H9 (cell line): ENCODE measurements around the gene CD8A. TPM values are rescaled to one million over a fixed set of nuclear protein-coding genes. Genes with fewer than 3 reads are reported as not detected.

ENCODE experiments used
- DNase-seq: peaks from one replicate; pipeline ENCODE4 v3.0.0-alpha.2; 2017
- H2AFZ ChIP-seq: one replicate; pipeline ENCODE4 v1.6.1; 2013; ENCODE audit warnings: mild to moderate bottlenecking, low read length, control low read depth, moderate library complexity
- H2AK5ac ChIP-seq: 2 replicates; pipeline ENCODE4 v1.6.1; 2013; ENCODE audit warnings: low read length, control low read depth, mixed read lengths; ENCODE audit not compliant: insufficient read length
- H2BK120ac ChIP-seq: one replicate; pipeline ENCODE4 v1.6.1; 2013; ENCODE audit warnings: low read depth, mild to moderate bottlenecking, low read length, control low read depth, inconsistent platforms; ENCODE audit not compliant: poor library complexity, severe bottlenecking
- H2BK12ac ChIP-seq: 2 replicates; pipeline ENCODE4 v1.6.1; 2013; ENCODE audit warnings: low read length, control low read depth, mixed read lengths, low read depth; ENCODE audit not compliant: insufficient read length
- H2BK15ac ChIP-seq: 2 replicates; pipeline ENCODE4 v1.6.1; 2013; ENCODE audit warnings: low read depth, low read length, control low read depth
- H2BK20ac ChIP-seq: one replicate; pipeline ENCODE4 v1.6.1; 2013; ENCODE audit warnings: low read depth, mild to moderate bottlenecking, low read length, control low read depth, inconsistent platforms; ENCODE audit not compliant: poor library complexity, severe bottlenecking
- H2BK5ac ChIP-seq: 2 replicates; pipeline ENCODE4 v1.6.1; 2013; ENCODE audit warnings: low read length, control low read depth, mixed read lengths; ENCODE audit not compliant: insufficient read length
- H3K14ac ChIP-seq: 2 replicates; pipeline ENCODE4 v1.6.1; 2013; ENCODE audit warnings: low read length, control low read depth; ENCODE audit not compliant: insufficient read depth
- H3K18ac ChIP-seq: 2 replicates; pipeline ENCODE4 v1.6.1; 2013; ENCODE audit warnings: low read depth, mild to moderate bottlenecking, mixed read lengths, low read length, control low read depth; ENCODE audit not compliant: insufficient read length
- H3K23ac ChIP-seq: 2 replicates; pipeline ENCODE4 v1.6.1; 2013; ENCODE audit warnings: low read length, control low read depth, mixed read lengths, low read depth; ENCODE audit not compliant: insufficient read length
- H3K23me2 ChIP-seq: 2 replicates; pipeline ENCODE4 v1.6.1; 2013; ENCODE audit warnings: low read depth, mild to moderate bottlenecking, mixed read lengths, low read length, control low read depth; ENCODE audit not compliant: insufficient read length, poor library complexity, severe bottlenecking
- H3K27ac ChIP-seq: 2 replicates; pipeline ENCODE4 v1.5.1; 2013; ENCODE audit warnings: low read length, control low read depth, mixed read lengths, low read depth; ENCODE audit not compliant: insufficient read length
- H3K27me3 ChIP-seq: 2 replicates; pipeline ENCODE4 v1.6.1; 2013; ENCODE audit warnings: low read length, control low read depth, inconsistent platforms; ENCODE audit not compliant: insufficient read depth
- H3K4ac ChIP-seq: 2 replicates; pipeline ENCODE4 v1.6.1; 2013; ENCODE audit warnings: low read depth, mild to moderate bottlenecking, control low read depth, inconsistent platforms, low read length, moderate library complexity
- H3K4me1 ChIP-seq: 2 replicates; pipeline ENCODE4 v1.6.1; 2013; ENCODE audit warnings: low read length, control low read depth, inconsistent platforms; ENCODE audit not compliant: insufficient read depth
- H3K4me2 ChIP-seq: 2 replicates; pipeline ENCODE4 v1.6.1; 2013; ENCODE audit warnings: low read length, control low read depth, mixed read lengths; ENCODE audit not compliant: insufficient read length, insufficient read depth
- H3K56ac ChIP-seq: 2 replicates; pipeline ENCODE4 v1.6.1; 2013; ENCODE audit warnings: low read depth, mild to moderate bottlenecking, mixed read lengths, low read length, control low read depth; ENCODE audit not compliant: insufficient read length
- H3K79me1 ChIP-seq: 2 replicates; pipeline ENCODE4 v1.6.1; 2013; ENCODE audit warnings: low read depth, mild to moderate bottlenecking, moderate library complexity, low read length, control low read depth, inconsistent platforms; ENCODE audit not compliant: insufficient read depth, poor library complexity, severe bottlenecking
- H3K79me2 ChIP-seq: 2 replicates; pipeline ENCODE4 v1.6.1; 2013; ENCODE audit warnings: low read length, control low read depth, inconsistent platforms; ENCODE audit not compliant: insufficient read depth
- H3K9ac ChIP-seq: 2 replicates; pipeline ENCODE4 v1.6.1; 2013; ENCODE audit warnings: low read length, control low read depth, mixed read lengths; ENCODE audit not compliant: insufficient read length; ENCODE audit errors: extremely low read depth
- H3K9me3 ChIP-seq: one replicate; pipeline ENCODE4 v1.6.1; 2013; ENCODE audit warnings: low read depth, low read length, inconsistent platforms; ENCODE audit not compliant: control insufficient read depth
- H3T11ph ChIP-seq: one replicate; pipeline ENCODE4 v1.6.1; 2013; ENCODE audit warnings: mild to moderate bottlenecking, low read length, control low read depth, inconsistent platforms
- H4K20me1 ChIP-seq: one replicate; pipeline ENCODE4 v1.6.1; 2013; ENCODE audit not compliant: control insufficient read depth, insufficient read length, insufficient read depth
- H4K5ac ChIP-seq: 2 replicates; pipeline ENCODE4 v1.6.1; 2013; ENCODE audit warnings: low read depth, mild to moderate bottlenecking, mixed read lengths, low read length, control low read depth; ENCODE audit not compliant: insufficient read length
- H4K8ac ChIP-seq: replicated peaks from 2 replicates; pipeline ENCODE4 v1.6.1; 2013; ENCODE audit warnings: low read length, control low read depth, mixed read lengths, low read depth; ENCODE audit not compliant: insufficient read length
- H4K91ac ChIP-seq: 2 replicates; pipeline ENCODE4 v1.6.1; 2013; ENCODE audit warnings: low read depth, mild to moderate bottlenecking, moderate library complexity, mixed read lengths, low read length, control low read depth; ENCODE audit not compliant: insufficient read length
- H3K27ac Mint-ChIP-seq, 3 experiments: 2 replicates in 2 of 3; 3 replicates in 1 of 3; pipeline ENCODE4 v1.8.0; 2020 to 2021; ENCODE audit warnings: mixed read lengths in 3 of 3, mild to moderate bottlenecking in 1 of 3, moderate library complexity in 1 of 3
- H3K27me3 Mint-ChIP-seq: 2 replicates; pipeline ENCODE4 v1.8.0; 2021; ENCODE audit warnings: low read depth, mild to moderate bottlenecking, moderate library complexity, mixed read lengths
- H3K36me3 Mint-ChIP-seq, 3 experiments: 2 replicates in 2 of 3; 3 replicates in 1 of 3; pipeline ENCODE4 v1.8.0; 2020 to 2021; ENCODE audit warnings: low read depth in 3 of 3, mixed read lengths in 3 of 3; ENCODE audit not compliant: insufficient read depth in 1 of 3
- H3K4me1 Mint-ChIP-seq, 2 experiments: 2 replicates each; pipeline ENCODE4 v1.8.0; 2020; ENCODE audit warnings: mixed read lengths in 2 of 2
- H3K4me3 Mint-ChIP-seq, 2 experiments: 2 replicates in 1 of 2; 3 replicates in 1 of 2; pipeline ENCODE4 v1.8.0; 2020 to 2021; ENCODE audit warnings: mild to moderate bottlenecking in 2 of 2, mixed read lengths in 2 of 2, moderate library complexity in 1 of 2
- H3K9me3 Mint-ChIP-seq, 2 experiments: 2 replicates in 1 of 2; 3 replicates in 1 of 2; pipeline ENCODE4 v1.8.0; 2020; ENCODE audit warnings: mild to moderate bottlenecking in 2 of 2, mixed read lengths in 2 of 2, moderate library complexity in 1 of 2
- CTCF ChIP-seq: fragments of 200-600 bp; sonication (generic); conservative IDR thresholded peaks from 3 replicates; pipeline ENCODE4 v1.8.0; 2021; ENCODE audit warnings: antibody characterized with exemption, mild to moderate bottlenecking
- WGBS: extraction: QIAGEN DNeasy Blood & Tissue Kit; methylation state at CpG from one replicate; pipeline ENCODE4 v1.1.7; 2013; ENCODE audit warnings: missing lambda C conversion rate, low lambda C conversion rate, mixed read lengths; ENCODE audit not compliant: insufficient read length; ENCODE audit errors: extremely low coverage; 5-methylcytosine and 5-hydroxymethylcytosine counted together
- total RNA-seq: library from RNA; stranded (reverse); gene quantifications from 2 replicates; pipeline ENCODE4 v1.2.1, GENCODE V29; 2021

CD8A gene
- total RNA-seq, 1 experiment from 2014 or later, result not detected

- H3T11ph ChIP-seq, result no peak overlapping the region
- H3K23ac ChIP-seq, result no peak overlapping the region
- no peak overlapping the region for H3K56ac ChIP-seq
- no peak overlapping the region for H2BK20ac ChIP-seq
- H3K27me3 ChIP-seq, result no peaks in the 10 kb centered on the region
- no peak overlapping the region for H2AK5ac ChIP-seq
- no peak overlapping the region for H2BK15ac ChIP-seq
- WGBS, result no CpG with 5 or more reads among the region's 16 CpGs
- no peaks in the 10 kb centered on the region for H3K79me2 ChIP-seq
- no peaks in the 10 kb centered on the region for H3K4me1 ChIP-seq
- H4K20me1 ChIP-seq, result no peaks in the 10 kb centered on the region
- H3K14ac ChIP-seq, result no peak overlapping the region; the same call in 1 of the 2 replicates
- no peak for TF ChIP-seq CTCF
- no peaks in the 10 kb centered on the region for H3K23me2 ChIP-seq
- no peaks in the 10 kb centered on the region for H3K79me1 ChIP-seq
- H2BK120ac ChIP-seq, result no peak overlapping the region
- H3K4ac ChIP-seq, result no peak overlapping the region
- H4K8ac ChIP-seq, result no peak overlapping the region
- H2AFZ ChIP-seq, result no peak overlapping the region
- H4K91ac ChIP-seq, result no peak overlapping the region
- H2BK12ac ChIP-seq, result no peak overlapping the region
- H3K27ac Mint-ChIP-seq, result no peak overlapping the region
- H3K36me3 Mint-ChIP-seq, result peaks cover 0 to 7% (median 2%) of the 10 kb centered on the region in 3 experiments; a peak in 3 of 7 replicates
- H3K18ac ChIP-seq, result no peak overlapping the region
- H3K27ac ChIP-seq, result no peak overlapping the region
- peaks cover 6% of the 10 kb centered on the region in 2 experiments; a peak in 4 of 5 replicates for H3K9me3 Mint-ChIP-seq
- DNase-seq, result no peak
- no peak overlapping the region for H2BK5ac ChIP-seq
- peaks cover 12% of the 10 kb centered on the region for H3K27me3 Mint-ChIP-seq
- H4K5ac ChIP-seq, result no peak overlapping the region
- H3K9ac ChIP-seq, result no peak overlapping the region
- H3K4me2 ChIP-seq, result no peak overlapping the region
- H3K4me1 Mint-ChIP-seq, result peaks cover 0 to 9% of the 10 kb centered on the region in 2 experiments
- peaks cover 4% of the 10 kb centered on the region for H3K9me3 ChIP-seq
- H3K4me3 Mint-ChIP-seq, result no peak overlapping the region
Observed at GRCh38 chr2:86825693-86826381, 35.1 kb upstream of the CD8A start.
